ENCODE data around the gene CEACAM20.

- TF ChIP-seq BHLHE40 (IDR thresholded peaks at IDR 0.05; ENCODE audit: borderline replicate concordance) (no peak), NFRKB (IDR thresholded peaks at IDR 0.05) (no peak), SP1 (IDR thresholded peaks at IDR 0.05) (no peak), FOXA1 (IDR thresholded peaks at IDR 0.05) (no peak), SUZ12 (IDR thresholded peaks at IDR 0.05) (no peak), HDGF (IDR thresholded peaks at IDR 0.05; ENCODE audit: borderline replicate concordance) (no peak)
Observed at GRCh38 chr19:44499559-44499958, 29.9 kb downstream of the CEACAM20 start.
